Measurements from ENCODE around the gene PANK2. TPM values are rescaled to one million over a fixed set of nuclear protein-coding genes. Genes with fewer than 3 reads are reported as not detected.
A peak's percentile ranks its signal among the peaks of the same experiment; 100 is the strongest.
"Not testable (repeated sequence)": the region's sequence is repeated elsewhere in the genome, so short reads cannot be mapped to it uniquely, and the experiment has no call there.

PANK2 gene
- 10 to 100 TPM; 17.9 to 21.8 TPM for total RNA-seq

GRCh38 chr20:3888622-3889488 is at the start of gene PANK2:
Gene PANK2, plus strand, starts transcription at chr20:3889387.
- peak within 1 kb of the TSS; percentile 80 to 95 (median 90) for H3K27ac ChIP-seq
- peaks cover 43% of the 10 kb centered on the region for H3K4me1 ChIP-seq
- TF ChIP-seq CTCF (IDR thresholded peaks at IDR 0.05) (peak in 6 of 7 experiments; percentile 18 to 57 (median 45)), POLR2A (IDR thresholded peaks at IDR 0.05) (peak; percentile 84 to 90 (median 84))
- H3K27me3 ChIP-seq, result no peaks in the 10 kb centered on the region
- 0 to 2% methylated on average over 11 to 69 of the region's 72 CpGs for WGBS, 2 donors
- peak; percentile 98 to 99 (median 98) for DNase-seq
- peak; percentile 98 for ATAC-seq
- intact Hi-C loops (cut with DNase I), result no loop called here
- no peaks in the 10 kb centered on the region for H3K9me3 ChIP-seq
- peak within 1 kb of the TSS; percentile 88 to 94 for H3K4me3 ChIP-seq
- no peaks in the 10 kb centered on the region for H3K36me3 ChIP-seq (replicated peaks in 1 of 2; ENCODE audit: insufficient read depth in 1 of 2, low read depth in 2 of 2)

- intact Hi-C loops (cut with DNase I); DNase-seq; H3K27me3 ChIP-seq; H3K4me3 ChIP-seq; H3K9me3 ChIP-seq; ATAC-seq; H3K4me1 ChIP-seq; H3K36me3 ChIP-seq (replicated peaks in 1 of 2; ENCODE audit: insufficient read depth in 1 of 2, low read depth in 2 of 2); H3K27ac ChIP-seq: not testable (repeated sequence)
- 87 to 92% methylated on average over 7 of the region's 7 CpGs for WGBS, 2 donors
Observed at GRCh38 chr20:3840201-3840600, 49.0 kb upstream of the PANK2 start.

- no peaks in the 10 kb centered on the region for H3K36me3 ChIP-seq (replicated peaks in 1 of 2; ENCODE audit: insufficient read depth in 1 of 2, low read depth in 2 of 2)
- H3K27me3 ChIP-seq, result no peaks in the 10 kb centered on the region
- WGBS, 2 donors, result 84% methylated on average over 7 of the region's 7 CpGs
- TF ChIP-seq CTCF (IDR thresholded peaks at IDR 0.05), result no peak
- no peak for TF ChIP-seq POLR2A (IDR thresholded peaks at IDR 0.05)
- intact Hi-C loops (cut with DNase I), result no loop called here
- no peak overlapping the region for H3K27ac ChIP-seq
- DNase-seq (no peak), ATAC-seq (no peak)
- H3K4me1 ChIP-seq, result peaks cover 11% of the 10 kb centered on the region
- no peak overlapping the region for H3K4me3 ChIP-seq
- H3K9me3 ChIP-seq, result no peaks in the 10 kb centered on the region
Observed at GRCh38 chr20:3842348-3842930, 46.7 kb upstream of the PANK2 start.

- DNase-seq, result no peak
- TF ChIP-seq POLR2A (IDR thresholded peaks at IDR 0.05) (no peak), CTCF (IDR thresholded peaks at IDR 0.05) (no peak)
- intact Hi-C loops (cut with DNase I), result no loop called here
- no peak overlapping the region for H3K27ac ChIP-seq
- no peaks in the 10 kb centered on the region for H3K27me3 ChIP-seq
- 68 to 90% methylated on average over 1 to 5 of the region's 5 CpGs for WGBS, 2 donors
- peaks cover 22% of the 10 kb centered on the region for H3K4me1 ChIP-seq
- no peak for ATAC-seq
- H3K36me3 ChIP-seq (replicated peaks in 1 of 2; ENCODE audit: insufficient read depth in 1 of 2, low read depth in 2 of 2), result no peaks in the 10 kb centered on the region
- H3K9me3 ChIP-seq, result no peaks in the 10 kb centered on the region
- no peak overlapping the region for H3K4me3 ChIP-seq
Observed at GRCh38 chr20:3843490-3843889, 45.7 kb upstream of the PANK2 start.

GRCh38 chr20:3843990-3844619 is 45.1 kb upstream of the PANK2 start:
- WGBS, 2 donors, result 91 to 96% methylated on average over 9 of the region's 9 CpGs
- H3K27me3 ChIP-seq; intact Hi-C loops (cut with DNase I); DNase-seq; H3K4me3 ChIP-seq; H3K27ac ChIP-seq; ATAC-seq; H3K9me3 ChIP-seq; H3K36me3 ChIP-seq (replicated peaks in 1 of 2; ENCODE audit: insufficient read depth in 1 of 2, low read depth in 2 of 2): not testable (repeated sequence)
- peaks cover 27% of the 10 kb centered on the region for H3K4me1 ChIP-seq

Measured in body of pancreas (tissue), 4 donors.